SH-SY5Y (cell line): ENCODE data around the gene SLC6A5.

Experiments
- GATA2 ChIP-seq: IDR thresholded peaks from 2 replicates; pipeline ENCODE4 v1.6.1; 2011; ENCODE audit warnings: mild to moderate bottlenecking, low read depth, low read length
- GATA3 ChIP-seq: IDR thresholded peaks from 2 replicates; pipeline ENCODE4 v1.6.1; 2011; ENCODE audit warnings: low read depth, mild to moderate bottlenecking, low read length, moderate library complexity

DNA sequence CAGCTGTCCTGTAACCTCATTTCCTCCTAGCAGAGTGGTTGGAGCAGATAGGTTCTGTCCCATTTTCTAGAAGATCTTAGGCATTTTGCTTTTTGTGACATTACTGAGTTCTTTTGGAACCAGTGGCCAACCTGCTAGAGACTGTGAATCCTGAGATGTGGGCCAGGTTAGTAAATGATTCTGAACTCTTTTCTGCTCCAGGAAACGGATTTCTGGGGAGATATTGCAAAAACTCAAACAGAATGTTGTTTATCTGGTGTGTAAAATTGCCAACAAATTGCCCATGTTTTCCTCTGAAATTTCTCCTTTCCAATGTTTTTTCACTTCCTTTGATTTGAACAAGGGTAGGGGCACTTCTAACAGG lies 32.7 kb downstream of the SLC6A5 start:
- TF ChIP-seq GATA2: no peak
- no peak for TF ChIP-seq GATA3
